CD4-positive, alpha-beta T cell (primary cell): ENCODE results near the gene RPP25L. TPM values are rescaled to one million over a fixed set of nuclear protein-coding genes. Genes with fewer than 3 reads are reported as not detected.

Experiments
- ATAC-seq: fragments of 200-7000 bp; cut with Tn5 transposase; one replicate; pipeline ENCODE4 v1.10.0; 2022; ENCODE audit warnings: mild to moderate bottlenecking; ENCODE audit not compliant: poor library complexity
- CTCF ChIA-PET: fragments of 350-600 bp; sonication (Branson Sonifier 250); formaldehyde crosslinking; loops from one replicate; lab custom pipeline; 2021; ENCODE audit warnings: antibody characterized with exemption, inconsistent platforms; lab: Charles Lee
- POLR2A ChIA-PET: fragments of 350-600 bp; sonication (Branson Sonifier 250); formaldehyde crosslinking; loops from one replicate; lab custom pipeline; 2021; ENCODE audit warnings: antibody characterized with exemption, inconsistent platforms; lab: Charles Lee
- DNase-seq, 14 experiments: peaks; one replicate each; pipeline ENCODE4 v3.0.0-alpha.2; 2013 to 2020; ENCODE audit warnings: mixed read lengths in 2 of 14
- H3K27ac ChIP-seq, 2 donors: one replicate each; pipeline versions ENCODE4 v1.5.1 to v1.7.0; 2013; ENCODE audit warnings: low read length in 2 of 2, low read depth in 1 of 2, mild to moderate bottlenecking in 1 of 2
- H3K27me3 ChIP-seq, 2 experiments: 1 replicate in 1 of 2; 2 replicates in 1 of 2; pipeline versions ENCODE4 v1.6.1 to v1.7.0; 2013; ENCODE audit warnings: low read length in 2 of 2, control low read depth in 1 of 2, mild to moderate bottlenecking in 1 of 2, moderate library complexity in 1 of 2; ENCODE audit not compliant: insufficient read depth in 2 of 2, control insufficient read depth in 1 of 2
- H3K36me3 ChIP-seq: one replicate; pipeline ENCODE4 v1.6.1; 2013; ENCODE audit warnings: low read length, control low read depth; ENCODE audit not compliant: insufficient read depth
- H3K4me1 ChIP-seq: one replicate; pipeline ENCODE4 v1.6.1; 2013; ENCODE audit warnings: low read length, control low read depth; ENCODE audit not compliant: insufficient read depth
- H3K4me3 ChIP-seq: one replicate; pipeline ENCODE4 v1.5.1; 2013; ENCODE audit warnings: mild to moderate bottlenecking, low read length, moderate library complexity
- H3K9me3 ChIP-seq, 2 experiments: 1 replicate in 1 of 2; 2 replicates in 1 of 2; pipeline versions ENCODE4 v1.6.1 to v1.7.0; 2013; ENCODE audit warnings: low read length in 2 of 2, mild to moderate bottlenecking in 2 of 2, control low read depth in 1 of 2, moderate library complexity in 1 of 2; ENCODE audit not compliant: control insufficient read depth in 1 of 2, insufficient read depth in 1 of 2
- H3K27ac Mint-ChIP-seq: one replicate; pipeline ENCODE4 v1.8.0; 2020; ENCODE audit warnings: mixed read lengths
- H3K27me3 Mint-ChIP-seq: one replicate; pipeline ENCODE4 v1.8.0; 2021; ENCODE audit warnings: mixed read lengths
- H3K36me3 Mint-ChIP-seq: one replicate; pipeline ENCODE4 v1.8.0; 2021; ENCODE audit warnings: low read depth, mixed read lengths
- H3K4me1 Mint-ChIP-seq: one replicate; pipeline ENCODE4 v1.8.0; 2021; ENCODE audit warnings: low read depth, mixed read lengths
- H3K4me3 Mint-ChIP-seq: one replicate; pipeline ENCODE4 v1.8.0; 2020; ENCODE audit warnings: mild to moderate bottlenecking, mixed read lengths
- H3K9me3 Mint-ChIP-seq: one replicate; pipeline ENCODE4 v1.8.0; 2020; ENCODE audit warnings: mixed read lengths
- intact Hi-C, 2 experiments: fragments of 100-400 bp; cut with DNase I in 1 of 2; cut with micrococcal nuclease in 1 of 2; formaldehyde crosslinking; loops; one replicate each; pipeline versions ENCODE4 v1.15.1 to v1.9.0; 2023 to 2025; cut with DNase I, micrococcal nuclease
- total RNA-seq, 174 experiments: library from RNA in 2 of 174; stranded (reverse) in 2 of 174; gene quantifications; one replicate each; pipeline ENCODE4 v1.2.3 and lab custom pipeline; 2021 to 2026
- TF ChIP-seq, protein P1 (sequence below): fragments of 200-600 bp; IDR thresholded peaks from one replicate; pipeline ENCODE4 v1.8.0; 2022; ENCODE audit warnings: antibody characterized with exemption, mild to moderate bottlenecking

The RPP25L gene
- total RNA-seq, 2 experiments from 2014 or later: 4.6 to 5.7 TPM

DNA sequence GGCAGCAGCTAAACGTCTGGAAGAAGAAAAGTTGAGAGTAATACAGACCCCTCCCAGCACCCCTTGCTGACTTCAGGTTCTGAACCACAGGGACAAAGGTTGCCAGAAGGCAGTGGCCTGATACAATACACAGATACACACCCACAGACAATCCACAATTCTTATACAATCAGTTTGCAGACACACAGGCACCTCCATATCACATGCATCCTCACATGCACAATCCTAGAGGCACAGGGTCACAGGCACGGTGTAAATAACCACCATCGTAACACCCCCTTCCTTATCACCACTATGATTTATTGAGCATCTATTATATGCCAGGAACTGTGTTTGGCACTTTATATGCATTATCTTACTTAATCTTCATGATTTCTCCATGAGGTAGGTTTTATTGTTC lies 30.6 kb downstream of the RPP25L start:
- no peak for ATAC-seq
- Histone ChIP-seq H3K36me3 (no peaks in the 10 kb centered on the region), H3K4me3 (no peak overlapping the region), H3K4me1 (peaks cover 13% of the 10 kb centered on the region), H3K27ac (no peak overlapping the region), H3K27me3 (peaks cover 53 to 79% of the 10 kb centered on the region in 2 experiments), H3K9me3 (peaks cover 0 to 10% of the 10 kb centered on the region in 2 experiments)
- H3K27ac Mint-ChIP-seq: no peak overlapping the region
- H3K4me1 Mint-ChIP-seq: peaks cover 10% of the 10 kb centered on the region
- H3K27me3 Mint-ChIP-seq: peaks cover 91% of the 10 kb centered on the region
- ChIA-PET CTCF (no interaction called here), POLR2A (no interaction called here)
- TF ChIP-seq, protein P1, sequence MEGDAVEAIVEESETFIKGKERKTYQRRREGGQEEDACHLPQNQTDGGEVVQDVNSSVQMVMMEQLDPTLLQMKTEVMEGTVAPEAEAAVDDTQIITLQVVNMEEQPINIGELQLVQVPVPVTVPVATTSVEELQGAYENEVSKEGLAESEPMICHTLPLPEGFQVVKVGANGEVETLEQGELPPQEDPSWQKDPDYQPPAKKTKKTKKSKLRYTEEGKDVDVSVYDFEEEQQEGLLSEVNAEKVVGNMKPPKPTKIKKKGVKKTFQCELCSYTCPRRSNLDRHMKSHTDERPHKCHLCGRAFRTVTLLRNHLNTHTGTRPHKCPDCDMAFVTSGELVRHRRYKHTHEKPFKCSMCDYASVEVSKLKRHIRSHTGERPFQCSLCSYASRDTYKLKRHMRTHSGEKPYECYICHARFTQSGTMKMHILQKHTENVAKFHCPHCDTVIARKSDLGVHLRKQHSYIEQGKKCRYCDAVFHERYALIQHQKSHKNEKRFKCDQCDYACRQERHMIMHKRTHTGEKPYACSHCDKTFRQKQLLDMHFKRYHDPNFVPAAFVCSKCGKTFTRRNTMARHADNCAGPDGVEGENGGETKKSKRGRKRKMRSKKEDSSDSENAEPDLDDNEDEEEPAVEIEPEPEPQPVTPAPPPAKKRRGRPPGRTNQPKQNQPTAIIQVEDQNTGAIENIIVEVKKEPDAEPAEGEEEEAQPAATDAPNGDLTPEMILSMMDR: no peak
- intact Hi-C loops: no loop called here
- no peaks in the 10 kb centered on the region for H3K9me3 Mint-ChIP-seq
- no peak for DNase-seq
- H3K36me3 Mint-ChIP-seq: no peaks in the 10 kb centered on the region
- no peak overlapping the region for H3K4me3 Mint-ChIP-seq

- H3K9me3 Mint-ChIP-seq: no peaks in the 10 kb centered on the region
- ATAC-seq (no peak), DNase-seq (no peak)
- peaks cover 0 to 15% of the 10 kb centered on the region in 2 experiments for H3K9me3 ChIP-seq
- H3K27ac ChIP-seq: no peak overlapping the region
- TF ChIP-seq, protein P1: no peak
- no peak overlapping the region for H3K4me3 ChIP-seq
- CTCF ChIA-PET: no interaction called here
- peaks cover 10% of the 10 kb centered on the region for H3K4me1 Mint-ChIP-seq
- H3K4me3 Mint-ChIP-seq: no peak overlapping the region
- POLR2A ChIA-PET: no interaction called here
- intact Hi-C loops: no loop called here
- peaks cover 91% of the 10 kb centered on the region for H3K27me3 Mint-ChIP-seq
- H3K27me3 ChIP-seq: peaks cover 48 to 72% of the 10 kb centered on the region in 2 experiments
- no peaks in the 10 kb centered on the region for H3K36me3 Mint-ChIP-seq
- H3K27ac Mint-ChIP-seq: no peak overlapping the region
- H3K36me3 ChIP-seq: no peaks in the 10 kb centered on the region
- H3K4me1 ChIP-seq: peaks cover 13% of the 10 kb centered on the region
Observed at GRCh38 chr9:34580358-34580757, 31.5 kb downstream of the RPP25L start.

DNA sequence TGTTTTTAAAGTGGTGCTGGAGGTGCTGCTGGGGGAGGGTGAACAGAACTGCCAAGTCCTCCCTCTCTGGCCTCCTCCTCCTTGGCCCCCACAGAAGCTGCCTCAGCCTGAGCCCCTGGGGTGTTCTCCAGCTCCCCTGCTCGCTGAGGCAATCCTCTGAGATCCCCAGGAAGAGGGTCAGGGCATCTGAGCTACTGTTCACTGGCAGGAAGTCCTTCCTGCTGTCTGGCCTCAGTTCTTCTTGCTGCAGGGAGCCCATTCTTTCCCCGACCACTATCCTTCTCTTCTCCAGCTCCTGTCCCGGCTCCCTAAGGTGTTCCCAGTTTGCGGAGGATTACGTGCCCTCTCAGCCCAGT lies 32.1 kb downstream of the RPP25L start:
- TF ChIP-seq, protein P1: no peak
- H3K27me3 ChIP-seq: peaks cover 48 to 72% of the 10 kb centered on the region in 2 experiments
- H3K4me3 ChIP-seq: no peak overlapping the region
- peaks cover 13% of the 10 kb centered on the region for H3K4me1 ChIP-seq
- Mint-ChIP-seq H3K27ac (no peak overlapping the region), H3K36me3 (no peaks in the 10 kb centered on the region), H3K27me3 (peaks cover 91% of the 10 kb centered on the region), H3K4me1 (peaks cover 10% of the 10 kb centered on the region), H3K4me3 (no peak overlapping the region), H3K9me3 (no peaks in the 10 kb centered on the region)
- H3K9me3 ChIP-seq: peaks cover 0 to 15% of the 10 kb centered on the region in 2 experiments
- ChIA-PET CTCF (no interaction called here), POLR2A (no interaction called here)
- H3K27ac ChIP-seq: no peak overlapping the region
- no peak for ATAC-seq
- DNase-seq: no peak
- no peaks in the 10 kb centered on the region for H3K36me3 ChIP-seq
- intact Hi-C loops: no loop called here
